ENCODE data around the gene SCO1.

Gene SCO1

GRCh38 chr17:10668775-10669174 lies 28.6 kb downstream of the SCO1 start:
- Histone ChIP-seq H3K4me1 (no peaks in the 10 kb centered on the region), H3K27me3 (no peaks in the 10 kb centered on the region), H3K4me2 (no peak overlapping the region), H3K9ac (no peak overlapping the region), H3K36me3 (peaks cover 0 to 10% (median 5%) of the 10 kb centered on the region in 11 experiments; a peak in 11 of 22 replicates), H3K27ac (no peak overlapping the region), H3K4me3 (no peak overlapping the region), H3K9me3 (replicated peaks in 1 of 11) (no peaks in the 10 kb centered on the region), H4K20me1 (peaks cover 0 to 3% (median 0%) of the 10 kb centered on the region in 11 experiments; a peak in 2 of 22 replicates)
- no peak for TF ChIP-seq Cebpa-rat (IDR thresholded peaks at IDR 0.05)

GRCh38 chr17:10666906-10667305 lies 30.4 kb downstream of the SCO1 start:
- Histone ChIP-seq H3K36me3 (no peaks in the 10 kb centered on the region; a peak in 1 of 22 replicates), H3K9ac (no peak overlapping the region), H4K20me1 (no peaks in the 10 kb centered on the region; a peak in 1 of 22 replicates), H3K4me2 (no peak overlapping the region), H3K27ac (no peak overlapping the region), H3K4me1 (no peaks in the 10 kb centered on the region), H3K27me3 (no peaks in the 10 kb centered on the region), H3K9me3 (replicated peaks in 1 of 11) (no peaks in the 10 kb centered on the region), H3K4me3 (no peak overlapping the region)
- TF ChIP-seq Cebpa-rat (IDR thresholded peaks at IDR 0.05): no peak

- no peak for TF ChIP-seq Cebpa-rat (IDR thresholded peaks at IDR 0.05)
- no peak overlapping the region for H3K27ac ChIP-seq
- no peak overlapping the region for H3K4me3 ChIP-seq
- no peaks in the 10 kb centered on the region for H3K9me3 ChIP-seq (replicated peaks in 1 of 11)
- no peaks in the 10 kb centered on the region; a peak in 1 of 22 replicates for H3K36me3 ChIP-seq
- H3K4me2 ChIP-seq: no peak overlapping the region
- no peaks in the 10 kb centered on the region for H3K27me3 ChIP-seq
- no peak overlapping the region for H3K9ac ChIP-seq
- no peaks in the 10 kb centered on the region; a peak in 1 of 22 replicates for H4K20me1 ChIP-seq
- H3K4me1 ChIP-seq: peaks cover 0 to 4% (median 4%) of the 10 kb centered on the region in 10 experiments; a peak in 12 of 20 replicates
Observed at GRCh38 chr17:10664571-10664970, 32.8 kb downstream of the SCO1 start.

- Histone ChIP-seq H3K27me3 (no peaks in the 10 kb centered on the region), H3K9me3 (replicated peaks in 1 of 11) (no peaks in the 10 kb centered on the region), H3K4me1 (peaks cover 0 to 14% (median 9%) of the 10 kb centered on the region in 10 experiments; a peak in 12 of 20 replicates), H3K36me3 (no peaks in the 10 kb centered on the region; a peak in 1 of 22 replicates), H4K20me1 (no peaks in the 10 kb centered on the region), H3K9ac (no peak overlapping the region), H3K27ac (no peak overlapping the region), H3K4me2 (no peak overlapping the region), H3K4me3 (no peak overlapping the region)
- TF ChIP-seq Cebpa-rat (IDR thresholded peaks at IDR 0.05): no peak
Observed at GRCh38 chr17:10663231-10663630, 34.1 kb downstream of the SCO1 start.

- H3K9ac ChIP-seq: no peak overlapping the region
- no peak overlapping the region for H3K27ac ChIP-seq
- no peaks in the 10 kb centered on the region for H3K9me3 ChIP-seq (replicated peaks in 1 of 11)
- H3K4me1 ChIP-seq: peaks cover 0 to 19% (median 9%) of the 10 kb centered on the region in 10 experiments; a peak in 12 of 20 replicates
- H3K36me3 ChIP-seq: no peaks in the 10 kb centered on the region; a peak in 1 of 22 replicates
- H3K4me3 ChIP-seq: no peak overlapping the region
- H3K4me2 ChIP-seq: no peak overlapping the region
- TF ChIP-seq Cebpa-rat (IDR thresholded peaks at IDR 0.05): no peak
- no peaks in the 10 kb centered on the region for H4K20me1 ChIP-seq
- H3K27me3 ChIP-seq: no peaks in the 10 kb centered on the region
Observed at GRCh38 chr17:10661437-10661836, 35.9 kb downstream of the SCO1 start.

- Histone ChIP-seq H3K27ac (no peak overlapping the region), H4K20me1 (no peaks in the 10 kb centered on the region), H3K4me2 (no peak overlapping the region), H3K9ac (no peak overlapping the region), H3K27me3 (no peaks in the 10 kb centered on the region), H3K36me3 (no peaks in the 10 kb centered on the region), H3K4me1 (peaks cover 0 to 22% (median 9%) of the 10 kb centered on the region in 10 experiments; a peak in 13 of 20 replicates), H3K9me3 (replicated peaks in 1 of 11) (no peaks in the 10 kb centered on the region), H3K4me3 (no peak overlapping the region)
- TF ChIP-seq Cebpa-rat (IDR thresholded peaks at IDR 0.05): no peak
Observed at GRCh38 chr17:10657879-10658278, 39.5 kb downstream of the SCO1 start.

- no peak within 1 kb of the TSS for H3K9ac ChIP-seq
- H3K4me2 ChIP-seq: peak within 1 kb of the TSS in 2 of 11 experiments; percentile 3 to 30; a peak in 2 of 22 replicates
- no peak for TF ChIP-seq Cebpa-rat (IDR thresholded peaks at IDR 0.05)
- H3K9me3 ChIP-seq (replicated peaks in 1 of 11): no peaks in the 10 kb centered on the region
- no peaks in the 10 kb centered on the region for H4K20me1 ChIP-seq
- H3K4me1 ChIP-seq: peaks cover 0 to 23% (median 9%) of the 10 kb centered on the region in 10 experiments; a peak in 13 of 20 replicates
- H3K27ac ChIP-seq: no peak within 1 kb of the TSS
- H3K27me3 ChIP-seq: no peaks in the 10 kb centered on the region
- no peak within 1 kb of the TSS for H3K4me3 ChIP-seq
- no peaks in the 10 kb centered on the region for H3K36me3 ChIP-seq
Observed at GRCh38 chr17:10657148-10657547, 40.2 kb downstream of the SCO1 start, which contains the start of gene MYH3. MYH3 (minus strand) TSS chr17:10657309; CDS start chr17:10655064, 2,245 bp downstream.

- H3K36me3 ChIP-seq: no peaks in the 10 kb centered on the region
- H3K4me1 ChIP-seq: peaks cover 0 to 12% (median 2%) of the 10 kb centered on the region in 10 experiments; a peak in 9 of 20 replicates
- no peak overlapping the region for H3K4me2 ChIP-seq
- no peak overlapping the region for H3K9ac ChIP-seq
- TF ChIP-seq Cebpa-rat (IDR thresholded peaks at IDR 0.05): no peak
- no peaks in the 10 kb centered on the region for H3K9me3 ChIP-seq (replicated peaks in 1 of 11)
- no peaks in the 10 kb centered on the region for H4K20me1 ChIP-seq
- no peak overlapping the region for H3K27ac ChIP-seq
- no peaks in the 10 kb centered on the region for H3K27me3 ChIP-seq
- H3K4me3 ChIP-seq: no peak overlapping the region
Observed at GRCh38 chr17:10653987-10654386, 43.3 kb downstream of the SCO1 start.

GRCh38 chr17:10652984-10653659 lies 44.2 kb downstream of the SCO1 start:
- Histone ChIP-seq H3K4me1 (peaks cover 0 to 10% (median 0%) of the 10 kb centered on the region in 10 experiments; a peak in 4 of 20 replicates), H3K9me3 (replicated peaks in 1 of 11) (no peaks in the 10 kb centered on the region), H3K4me3 (no peak overlapping the region), H4K20me1 (no peaks in the 10 kb centered on the region), H3K9ac (no peak overlapping the region), H3K27ac (no peak overlapping the region), H3K36me3 (no peaks in the 10 kb centered on the region), H3K27me3 (no peaks in the 10 kb centered on the region), H3K4me2 (peak overlapping the region in 2 of 11 experiments; percentile 7 to 31; a peak in 2 of 22 replicates)
- no peak for TF ChIP-seq Cebpa-rat (IDR thresholded peaks at IDR 0.05)

- H3K27ac ChIP-seq: no peak overlapping the region
Observed at GRCh38 chr17:10651927-10652326, 45.4 kb downstream of the SCO1 start.

More at GRCh38 chr17:10651927-10652326, 45.4 kb downstream of the SCO1 start:
- Histone ChIP-seq H3K36me3 (no peaks in the 10 kb centered on the region), H3K9me3 (replicated peaks in 1 of 11) (no peaks in the 10 kb centered on the region), H3K4me1 (peaks cover 0 to 10% (median 0%) of the 10 kb centered on the region in 10 experiments; a peak in 4 of 20 replicates), H3K27me3 (no peaks in the 10 kb centered on the region), H3K4me3 (no peak overlapping the region), H3K4me2 (no peak overlapping the region), H4K20me1 (no peaks in the 10 kb centered on the region), H3K9ac (no peak overlapping the region)
- no peak for TF ChIP-seq Cebpa-rat (IDR thresholded peaks at IDR 0.05)

Measured in BLaER1 treated with 17β-estradiol and CSF1 and Interleukin-3, amounts not matched to agents 10 nM and 100 nM (cell line).